Endothelial cell of umbilical vein (primary cell): ENCODE measurements around the gene CLIC6.

Experiments used
- EZH2 ChIP-seq: IDR thresholded peaks from 2 replicates; pipeline ENCODE4 v1.6.1; 2012; ENCODE audit warnings: borderline replicate concordance, low read depth, mild to moderate bottlenecking, moderate library complexity, low read length, inconsistent platforms; ENCODE audit not compliant: severe bottlenecking
- POLR2A ChIP-seq: IDR thresholded peaks from 2 replicates; pipeline ENCODE4 v1.6.1; 2012; ENCODE audit warnings: low read depth, mild to moderate bottlenecking, control low read depth, low read length
- POLR2AphosphoS5 ChIP-seq: IDR thresholded peaks from 2 replicates; pipeline ENCODE4 v1.6.1; 2012; ENCODE audit warnings: low read depth, mild to moderate bottlenecking, control low read depth, low read length, moderate library complexity; ENCODE audit not compliant: insufficient read depth
- TF ChIP-seq, protein P1 (sequence below), 2 donors: IDR thresholded peaks; 1 replicate in 1 of 2; 2 replicates in 1 of 2; pipeline ENCODE4 v1.5.1; 2011; ENCODE audit warnings: low read length in 2 of 2, mild to moderate bottlenecking in 2 of 2, moderate library complexity in 2 of 2, control low read depth in 1 of 2, inconsistent platforms in 1 of 2, low read depth in 1 of 2; ENCODE audit not compliant: insufficient read depth in 1 of 2; ENCODE audit errors: extremely low read depth in 1 of 2

DNA sequence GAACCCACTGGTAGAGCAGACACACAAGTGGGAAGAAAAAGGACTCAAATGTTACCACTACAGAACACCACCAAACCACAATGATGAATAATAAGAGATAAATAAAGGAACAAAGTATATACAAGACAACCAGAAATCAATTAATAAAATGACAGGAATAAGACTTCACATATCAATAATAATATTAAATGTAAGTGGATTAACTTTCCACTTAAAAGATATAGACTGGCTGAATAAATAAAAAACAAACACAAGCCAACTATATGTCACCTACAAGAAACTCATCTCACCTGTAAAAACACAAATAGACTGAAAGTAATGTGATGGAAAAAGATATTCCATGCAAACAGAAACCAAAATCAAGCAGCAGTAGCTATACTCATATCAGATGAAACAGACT, 6.9 kb upstream of the CLIC6 start:
- TF ChIP-seq POLR2A = no peak
- TF ChIP-seq, protein P1, sequence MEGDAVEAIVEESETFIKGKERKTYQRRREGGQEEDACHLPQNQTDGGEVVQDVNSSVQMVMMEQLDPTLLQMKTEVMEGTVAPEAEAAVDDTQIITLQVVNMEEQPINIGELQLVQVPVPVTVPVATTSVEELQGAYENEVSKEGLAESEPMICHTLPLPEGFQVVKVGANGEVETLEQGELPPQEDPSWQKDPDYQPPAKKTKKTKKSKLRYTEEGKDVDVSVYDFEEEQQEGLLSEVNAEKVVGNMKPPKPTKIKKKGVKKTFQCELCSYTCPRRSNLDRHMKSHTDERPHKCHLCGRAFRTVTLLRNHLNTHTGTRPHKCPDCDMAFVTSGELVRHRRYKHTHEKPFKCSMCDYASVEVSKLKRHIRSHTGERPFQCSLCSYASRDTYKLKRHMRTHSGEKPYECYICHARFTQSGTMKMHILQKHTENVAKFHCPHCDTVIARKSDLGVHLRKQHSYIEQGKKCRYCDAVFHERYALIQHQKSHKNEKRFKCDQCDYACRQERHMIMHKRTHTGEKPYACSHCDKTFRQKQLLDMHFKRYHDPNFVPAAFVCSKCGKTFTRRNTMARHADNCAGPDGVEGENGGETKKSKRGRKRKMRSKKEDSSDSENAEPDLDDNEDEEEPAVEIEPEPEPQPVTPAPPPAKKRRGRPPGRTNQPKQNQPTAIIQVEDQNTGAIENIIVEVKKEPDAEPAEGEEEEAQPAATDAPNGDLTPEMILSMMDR (IDR thresholded peaks at IDR 0.05; ENCODE audit: extremely low read depth in 1 of 2, insufficient read depth in 1 of 2, low read depth in 1 of 2, low read length in 2 of 2) = no peak
- TF ChIP-seq POLR2AphosphoS5 = no peak
- TF ChIP-seq EZH2 = no peak
